Effector CD4-positive, alpha-beta T cell (primary cell): ENCODE results near the gene PEG3.
"Not testable (repeated sequence)": the region's sequence is repeated elsewhere in the genome, so short reads cannot be mapped to it uniquely, and the experiment has no call there.

Experiments used
- DNase-seq: peaks from one replicate; pipeline ENCODE4 v3.0.0-alpha.2; 2020
- total RNA-seq: gene quantifications from one replicate; lab custom pipeline; 2026; lab: John Stamatoyannopoulos, UW

The PEG3 gene
- total RNA-seq = 0.94 reads per million

- DNase-seq = no peak
These were observed at the start of gene PEG3, which contains the start of gene ZIM2 for GRCh38 chr19:56840451-56841192. PEG3 (minus strand) TSS chr19:56840726; CDS start chr19:56824655, 16,071 bp downstream. ZIM2 (minus strand) TSS chr19:56840726; CDS start chr19:56824277, 16,449 bp downstream.

GRCh38 chr19:56885173-56885985 lies 44.9 kb upstream of the PEG3 start:
- DNase-seq = no peak

GRCh38 chr19:56884441-56884840 lies 43.9 kb upstream of the PEG3 start:
- DNase-seq = no peak

- no peak for DNase-seq
These were observed 40.2 kb upstream of the PEG3 start for GRCh38 chr19:56880592-56881190.

GRCh38 chr19:56877069-56877715 lies 36.7 kb upstream of the PEG3 start:
- DNase-seq = no peak

GRCh38 chr19:56875717-56876116 lies 35.2 kb upstream of the PEG3 start:
- DNase-seq = no peak

- DNase-seq = no peak
These were observed 34.0 kb upstream of the PEG3 start for GRCh38 chr19:56874530-56874929.

GRCh38 chr19:56873493-56873892 lies 33.0 kb upstream of the PEG3 start:
- no peak for DNase-seq

- no peak for DNase-seq
These were observed 29.4 kb upstream of the PEG3 start for GRCh38 chr19:56869886-56870285.

- DNase-seq = no peak
These were observed 27.9 kb upstream of the PEG3 start for GRCh38 chr19:56868446-56868845.

- DNase-seq = no peak
These were observed 26.0 kb upstream of the PEG3 start for GRCh38 chr19:56866538-56866937.

- DNase-seq = no peak
These were observed 24.1 kb upstream of the PEG3 start for GRCh38 chr19:56864443-56865125.

- no peak for DNase-seq
These were observed 22.2 kb upstream of the PEG3 start for GRCh38 chr19:56862741-56863140.

- not testable (repeated sequence) for DNase-seq
These were observed 19.9 kb upstream of the PEG3 start for GRCh38 chr19:56860409-56860808.

GRCh38 chr19:56858026-56858425 lies 17.5 kb upstream of the PEG3 start:
- DNase-seq = no peak

GRCh38 chr19:56856822-56857221 lies 16.3 kb upstream of the PEG3 start:
- no peak for DNase-seq

GRCh38 chr19:56852361-56852760 lies 11.8 kb upstream of the PEG3 start:
- DNase-seq = not testable (repeated sequence)

- no peak for DNase-seq
These were observed 7.6 kb upstream of the PEG3 start for GRCh38 chr19:56848166-56848565.

- DNase-seq = no peak
These were observed 1.9 kb upstream of the PEG3 start for GRCh38 chr19:56842412-56842811.

- DNase-seq = no peak
These were observed 642 bp upstream of the PEG3 start for GRCh38 chr19:56841193-56841543.

GRCh38 chr19:56839652-56840450 lies 675 bp downstream of the PEG3 start:
- DNase-seq = no peak
